DND-41 (cell line): ENCODE measurements around the gene PAPOLA.

ENCODE experiments used
- ATAC-seq: fragments of 200-7000 bp; cut with Tn5 transposase; 3 replicates; pipeline ENCODE4 v1.9.1; 2021; ENCODE audit warnings: low read depth; ENCODE audit not compliant: insufficient read depth
- DNase-seq: peaks from one replicate; pipeline ENCODE4 v3.0.0-alpha.2; 2020
- H2AFZ ChIP-seq: 2 replicates; pipeline ENCODE4 v1.6.0; 2012; ENCODE audit warnings: low read depth, low read length
- H3K27ac ChIP-seq: 2 replicates; pipeline ENCODE4 v1.5.1; 2012; ENCODE audit warnings: low read length, inconsistent platforms
- H3K27me3 ChIP-seq: fragments of 200-600 bp; sonication (generic); 2 replicates; pipeline ENCODE4 v1.6.0; 2012; ENCODE audit warnings: low read length, mild to moderate bottlenecking, inconsistent platforms; ENCODE audit not compliant: insufficient read depth, poor library complexity
- H3K36me3 ChIP-seq: 2 replicates; pipeline ENCODE4 v1.5.1; 2012; ENCODE audit warnings: low read length, inconsistent platforms; ENCODE audit not compliant: insufficient read depth
- H3K4me1 ChIP-seq: 2 replicates; pipeline ENCODE4 v1.5.1; 2012; ENCODE audit warnings: mild to moderate bottlenecking, low read length; ENCODE audit not compliant: insufficient read depth
- H3K4me2 ChIP-seq: 2 replicates; pipeline ENCODE4 v1.6.0; 2012; ENCODE audit warnings: mild to moderate bottlenecking, moderate library complexity, low read length, inconsistent platforms; ENCODE audit not compliant: insufficient read depth
- H3K4me3 ChIP-seq, 2 experiments: fragments of 200-600 bp in 1 of 2; shearing (Covaris generic) in 1 of 2; 2 replicates each; pipeline ENCODE4 v1.5.1; 2012 to 2016; ENCODE audit warnings: inconsistent platforms in 2 of 2, low read length in 2 of 2, mild to moderate bottlenecking in 2 of 2, low read depth in 1 of 2, moderate library complexity in 1 of 2
- H3K79me2 ChIP-seq: 2 replicates; pipeline ENCODE4 v1.6.0; 2012; ENCODE audit warnings: low read length, inconsistent platforms; ENCODE audit not compliant: insufficient read depth
- H3K9ac ChIP-seq: 2 replicates; pipeline ENCODE4 v1.6.0; 2012; ENCODE audit warnings: low read depth, mild to moderate bottlenecking, inconsistent platforms, low read length, moderate library complexity
- H3K9me3 ChIP-seq: 2 replicates; pipeline ENCODE4 v1.5.1; 2012; ENCODE audit warnings: low read length, moderate library complexity, mild to moderate bottlenecking, inconsistent platforms; ENCODE audit not compliant: insufficient read depth, severe bottlenecking
- H4K20me1 ChIP-seq: 2 replicates; pipeline ENCODE4 v1.6.0; 2012; ENCODE audit warnings: low read length; ENCODE audit not compliant: insufficient read depth
- CTCF ChIP-seq: IDR thresholded peaks from 2 replicates; pipeline ENCODE4 v1.5.1; 2012; ENCODE audit warnings: borderline replicate concordance, low read length, moderate library complexity, mild to moderate bottlenecking; ENCODE audit not compliant: poor library complexity, severe bottlenecking; ENCODE audit errors: extremely low read depth
- EZH2 ChIP-seq: IDR thresholded peaks from 3 replicates; pipeline ENCODE4 v1.6.1; 2012; ENCODE audit warnings: borderline replicate concordance, low read depth, mild to moderate bottlenecking, moderate library complexity, low read length, inconsistent platforms; ENCODE audit not compliant: severe bottlenecking

Gene PAPOLA

DNA sequence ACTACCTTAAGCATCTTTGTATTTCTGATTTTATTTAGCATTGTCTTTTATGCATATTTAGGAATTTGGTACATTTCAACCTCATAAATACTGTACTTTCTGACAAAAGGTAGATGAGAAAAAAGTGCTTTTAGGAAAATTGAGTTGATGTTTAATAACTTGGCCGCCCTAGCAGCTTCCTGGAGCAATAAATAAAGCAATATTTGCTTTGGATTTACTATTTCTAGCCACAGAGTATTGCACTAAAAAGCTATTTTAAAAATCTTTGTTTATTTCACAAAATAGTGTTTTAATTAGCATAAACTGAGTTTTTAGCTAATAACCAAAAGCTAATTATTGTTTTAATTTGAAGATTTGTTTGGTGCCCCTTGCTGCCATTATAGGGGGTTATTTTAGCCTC is 9.5 kb downstream of the PAPOLA start:
- H3K4me1 ChIP-seq, result peaks cover 19% of the 10 kb centered on the region

GRCh38 chr14:96512122-96512521 is 9.9 kb downstream of the PAPOLA start:
- no peak for ATAC-seq
- H3K4me3 ChIP-seq, result no peak overlapping the region
- no peaks in the 10 kb centered on the region for H3K9me3 ChIP-seq
- H3K27me3 ChIP-seq, result no peaks in the 10 kb centered on the region
- no peak overlapping the region for H3K4me2 ChIP-seq
- H3K79me2 ChIP-seq, result peaks cover 99% of the 10 kb centered on the region
- no peak overlapping the region for H3K27ac ChIP-seq
- TF ChIP-seq CTCF (no peak), EZH2 (no peak)
- H3K36me3 ChIP-seq, result no peaks in the 10 kb centered on the region
- H2AFZ ChIP-seq, result no peak overlapping the region
- no peak for DNase-seq
- peaks cover 19% of the 10 kb centered on the region for H3K4me1 ChIP-seq
- peaks cover 97% of the 10 kb centered on the region for H4K20me1 ChIP-seq
- H3K9ac ChIP-seq, result no peak overlapping the region

More for the DNA sequence above, 9.5 kb downstream of the PAPOLA start:
- Histone ChIP-seq H2AFZ (no peak overlapping the region), H3K9ac (no peak overlapping the region), H3K79me2 (peaks cover 99% of the 10 kb centered on the region), H3K27ac (no peak overlapping the region), H3K36me3 (no peaks in the 10 kb centered on the region), H3K27me3 (no peaks in the 10 kb centered on the region), H3K4me3 (no peak overlapping the region), H3K9me3 (no peaks in the 10 kb centered on the region), H3K4me2 (no peak overlapping the region), H4K20me1 (peaks cover 96% of the 10 kb centered on the region)
- DNase-seq (no peak), ATAC-seq (no peak)
- no peak for TF ChIP-seq CTCF
- no peak for TF ChIP-seq EZH2

DNA sequence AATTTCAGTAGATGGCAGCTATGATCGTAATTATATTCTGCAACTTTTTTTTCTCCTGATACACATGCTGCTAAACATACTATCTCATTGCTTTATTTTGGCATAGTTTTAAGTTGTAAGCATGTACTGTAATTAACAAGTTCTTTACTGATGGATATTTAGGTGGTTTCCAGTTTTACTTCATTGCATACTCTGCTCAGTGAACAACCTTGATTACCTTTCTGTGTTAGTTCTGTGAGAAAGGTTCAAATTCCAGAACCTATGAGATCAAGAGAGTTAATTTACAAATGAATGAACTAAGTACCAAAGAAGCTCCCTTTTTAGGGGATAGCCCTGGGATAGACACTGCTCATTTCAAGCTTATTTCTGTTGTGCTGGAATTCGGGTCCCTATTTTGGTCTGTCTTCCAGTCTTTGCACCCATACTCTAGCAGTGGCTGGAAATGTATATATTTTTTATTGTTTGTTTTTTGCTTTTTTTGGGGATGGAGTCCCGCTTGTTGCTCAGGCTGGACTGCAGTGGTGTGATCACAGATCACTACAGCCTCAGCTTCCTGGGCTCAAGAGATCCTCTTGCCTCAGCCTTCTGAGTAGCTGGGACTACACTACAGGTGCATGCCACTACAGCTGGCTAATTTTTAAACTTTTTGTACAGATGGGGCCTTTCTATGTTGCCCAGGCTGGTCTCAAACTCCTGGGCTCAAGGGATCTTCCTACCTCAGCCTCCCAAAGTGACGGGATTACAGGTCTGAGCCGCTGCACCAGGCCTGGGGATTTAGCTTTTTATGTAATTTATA is 10.6 kb downstream of the PAPOLA start:
- Histone ChIP-seq H3K79me2 (peaks cover 100% of the 10 kb centered on the region), H3K36me3 (no peaks in the 10 kb centered on the region), H3K9me3 (no peaks in the 10 kb centered on the region), H2AFZ (no peak overlapping the region), H3K27me3 (no peaks in the 10 kb centered on the region), H4K20me1 (peaks cover 98% of the 10 kb centered on the region), H3K4me3 (no peak overlapping the region), H3K9ac (no peak overlapping the region), H3K27ac (no peak overlapping the region), H3K4me2 (0 out of 2 replicates have a peak overlapping the region, but pooled peaks have one; percentile 8), H3K4me1 (peaks cover 19% of the 10 kb centered on the region)
- no peak for TF ChIP-seq EZH2
- no peak for TF ChIP-seq CTCF
- ATAC-seq (peak; percentile 33; the same call in 1 of the 3 replicates), DNase-seq (no peak)
